Measurements from ENCODE around the gene NKAIN2.

GRCh38 chr6:124670801-124671200 is 867.1 kb downstream of the NKAIN2 start:
- TF ChIP-seq, protein P1, sequence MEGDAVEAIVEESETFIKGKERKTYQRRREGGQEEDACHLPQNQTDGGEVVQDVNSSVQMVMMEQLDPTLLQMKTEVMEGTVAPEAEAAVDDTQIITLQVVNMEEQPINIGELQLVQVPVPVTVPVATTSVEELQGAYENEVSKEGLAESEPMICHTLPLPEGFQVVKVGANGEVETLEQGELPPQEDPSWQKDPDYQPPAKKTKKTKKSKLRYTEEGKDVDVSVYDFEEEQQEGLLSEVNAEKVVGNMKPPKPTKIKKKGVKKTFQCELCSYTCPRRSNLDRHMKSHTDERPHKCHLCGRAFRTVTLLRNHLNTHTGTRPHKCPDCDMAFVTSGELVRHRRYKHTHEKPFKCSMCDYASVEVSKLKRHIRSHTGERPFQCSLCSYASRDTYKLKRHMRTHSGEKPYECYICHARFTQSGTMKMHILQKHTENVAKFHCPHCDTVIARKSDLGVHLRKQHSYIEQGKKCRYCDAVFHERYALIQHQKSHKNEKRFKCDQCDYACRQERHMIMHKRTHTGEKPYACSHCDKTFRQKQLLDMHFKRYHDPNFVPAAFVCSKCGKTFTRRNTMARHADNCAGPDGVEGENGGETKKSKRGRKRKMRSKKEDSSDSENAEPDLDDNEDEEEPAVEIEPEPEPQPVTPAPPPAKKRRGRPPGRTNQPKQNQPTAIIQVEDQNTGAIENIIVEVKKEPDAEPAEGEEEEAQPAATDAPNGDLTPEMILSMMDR (IDR thresholded peaks at IDR 0.05), result no peak
- TF ChIP-seq, protein P2, sequence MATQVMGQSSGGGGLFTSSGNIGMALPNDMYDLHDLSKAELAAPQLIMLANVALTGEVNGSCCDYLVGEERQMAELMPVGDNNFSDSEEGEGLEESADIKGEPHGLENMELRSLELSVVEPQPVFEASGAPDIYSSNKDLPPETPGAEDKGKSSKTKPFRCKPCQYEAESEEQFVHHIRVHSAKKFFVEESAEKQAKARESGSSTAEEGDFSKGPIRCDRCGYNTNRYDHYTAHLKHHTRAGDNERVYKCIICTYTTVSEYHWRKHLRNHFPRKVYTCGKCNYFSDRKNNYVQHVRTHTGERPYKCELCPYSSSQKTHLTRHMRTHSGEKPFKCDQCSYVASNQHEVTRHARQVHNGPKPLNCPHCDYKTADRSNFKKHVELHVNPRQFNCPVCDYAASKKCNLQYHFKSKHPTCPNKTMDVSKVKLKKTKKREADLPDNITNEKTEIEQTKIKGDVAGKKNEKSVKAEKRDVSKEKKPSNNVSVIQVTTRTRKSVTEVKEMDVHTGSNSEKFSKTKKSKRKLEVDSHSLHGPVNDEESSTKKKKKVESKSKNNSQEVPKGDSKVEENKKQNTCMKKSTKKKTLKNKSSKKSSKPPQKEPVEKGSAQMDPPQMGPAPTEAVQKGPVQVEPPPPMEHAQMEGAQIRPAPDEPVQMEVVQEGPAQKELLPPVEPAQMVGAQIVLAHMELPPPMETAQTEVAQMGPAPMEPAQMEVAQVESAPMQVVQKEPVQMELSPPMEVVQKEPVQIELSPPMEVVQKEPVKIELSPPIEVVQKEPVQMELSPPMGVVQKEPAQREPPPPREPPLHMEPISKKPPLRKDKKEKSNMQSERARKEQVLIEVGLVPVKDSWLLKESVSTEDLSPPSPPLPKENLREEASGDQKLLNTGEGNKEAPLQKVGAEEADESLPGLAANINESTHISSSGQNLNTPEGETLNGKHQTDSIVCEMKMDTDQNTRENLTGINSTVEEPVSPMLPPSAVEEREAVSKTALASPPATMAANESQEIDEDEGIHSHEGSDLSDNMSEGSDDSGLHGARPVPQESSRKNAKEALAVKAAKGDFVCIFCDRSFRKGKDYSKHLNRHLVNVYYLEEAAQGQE (IDR thresholded peaks at IDR 0.05; ENCODE audit: low read depth, low read length), result no peak
- TF ChIP-seq RFX5 (IDR thresholded peaks at IDR 0.05; ENCODE audit: low read length) (no peak), EP300 (IDR thresholded peaks at IDR 0.05; ENCODE audit: borderline replicate concordance in 1 of 2, low read depth in 1 of 2, low read length in 1 of 2) (no peak), FOXM1 (IDR thresholded peaks at IDR 0.05; ENCODE audit: low read depth) (no peak), MXI1 (IDR thresholded peaks at IDR 0.05; ENCODE audit: low read depth, low read length) (no peak), TAF1 (IDR thresholded peaks at IDR 0.05; ENCODE audit: borderline replicate concordance, low read depth, low read length) (no peak), RAD21 (IDR thresholded peaks at IDR 0.05; ENCODE audit: low read length) (no peak)
- TF ChIP-seq, protein P3, sequence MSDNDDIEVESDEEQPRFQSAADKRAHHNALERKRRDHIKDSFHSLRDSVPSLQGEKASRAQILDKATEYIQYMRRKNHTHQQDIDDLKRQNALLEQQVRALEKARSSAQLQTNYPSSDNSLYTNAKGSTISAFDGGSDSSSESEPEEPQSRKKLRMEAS (IDR thresholded peaks at IDR 0.05; ENCODE audit: low read depth), result no peak

Data from SK-N-SH (cell line).